SU-DHL-6 (cell line): ENCODE results near the gene GDA.

ENCODE experiments used
- EZH2phosphoT487 ChIP-seq: fragments of 200-600 bp; sonication (generic), shearing (Covaris generic); conservative IDR thresholded peaks from 2 replicates; pipeline ENCODE4 v1.6.1; 2018; ENCODE audit warnings: mild to moderate bottlenecking, antibody characterized with exemption, low read length, moderate library complexity, mixed read lengths
- TF ChIP-seq, protein P1 (sequence below): fragments of 200-600 bp; sonication (generic); IDR thresholded peaks from one replicate; pipeline ENCODE4 v1.5.1; 2017; ENCODE audit warnings: antibody characterized with exemption, mild to moderate bottlenecking, low read length, moderate library complexity; ENCODE audit not compliant: insufficient read depth, poor library complexity, severe bottlenecking

- TF ChIP-seq, protein P1, sequence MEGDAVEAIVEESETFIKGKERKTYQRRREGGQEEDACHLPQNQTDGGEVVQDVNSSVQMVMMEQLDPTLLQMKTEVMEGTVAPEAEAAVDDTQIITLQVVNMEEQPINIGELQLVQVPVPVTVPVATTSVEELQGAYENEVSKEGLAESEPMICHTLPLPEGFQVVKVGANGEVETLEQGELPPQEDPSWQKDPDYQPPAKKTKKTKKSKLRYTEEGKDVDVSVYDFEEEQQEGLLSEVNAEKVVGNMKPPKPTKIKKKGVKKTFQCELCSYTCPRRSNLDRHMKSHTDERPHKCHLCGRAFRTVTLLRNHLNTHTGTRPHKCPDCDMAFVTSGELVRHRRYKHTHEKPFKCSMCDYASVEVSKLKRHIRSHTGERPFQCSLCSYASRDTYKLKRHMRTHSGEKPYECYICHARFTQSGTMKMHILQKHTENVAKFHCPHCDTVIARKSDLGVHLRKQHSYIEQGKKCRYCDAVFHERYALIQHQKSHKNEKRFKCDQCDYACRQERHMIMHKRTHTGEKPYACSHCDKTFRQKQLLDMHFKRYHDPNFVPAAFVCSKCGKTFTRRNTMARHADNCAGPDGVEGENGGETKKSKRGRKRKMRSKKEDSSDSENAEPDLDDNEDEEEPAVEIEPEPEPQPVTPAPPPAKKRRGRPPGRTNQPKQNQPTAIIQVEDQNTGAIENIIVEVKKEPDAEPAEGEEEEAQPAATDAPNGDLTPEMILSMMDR = no peak
- no peak for TF ChIP-seq EZH2phosphoT487
Measured at GRCh38 chr9:72160446-72161123, 11.3 kb downstream of the GDA start.
